ENCODE results near the gene OR4F3. TPM values are rescaled to one million over a fixed set of nuclear protein-coding genes. Genes with fewer than 3 reads are reported as not detected.
"Not testable (repeated sequence)": the region's sequence is repeated elsewhere in the genome, so short reads cannot be mapped to it uniquely, and the experiment has no call there.

OR4F3 gene
- total RNA-seq = not detected in 2 replicates

- ATAC-seq (ENCODE audit: low read depth); DNase-seq; H3K27ac Mint-ChIP-seq; H3K36me3 Mint-ChIP-seq (ENCODE audit: low read depth); H3K4me1 Mint-ChIP-seq; POLR2A ChIA-PET; H3K27me3 Mint-ChIP-seq; intact Hi-C loops (cut with micrococcal nuclease); H3K4me3 Mint-ChIP-seq; H3K9me3 Mint-ChIP-seq; CTCF ChIA-PET: not testable (repeated sequence)
These were observed at the start of gene OR4F3 for GRCh38 chr5:181366968-181367367. Gene OR4F3 (plus strand): TSS chr5:181367268.

Other genes with a start within 250 kb of the OR4F3 start
- not detected in 2 replicates for gene OR2V1, start 236.1 kb upstream of the OR4F3 start, total RNA-seq
- gene OR2V2, start 219.7 kb upstream of the OR4F3 start, total RNA-seq = not detected in 2 replicates
- 0.32 and 0.51 TPM in 2 replicates for gene TRIM7, start 162.1 kb upstream of the OR4F3 start, total RNA-seq
- gene TRIM41, start 144.0 kb upstream of the OR4F3 start, total RNA-seq = 34.9 and 39.6 TPM in 2 replicates
- 2,528 and 2,812 TPM in 2 replicates for gene RACK1, start 123.4 kb upstream of the OR4F3 start, total RNA-seq
- gene TRIM52, start 106.1 kb upstream of the OR4F3 start, total RNA-seq = 30.9 and 36.9 TPM in 2 replicates

Data from activated B cell treated with CpG ODN at 0.5 μM for 24 hours (primary cell).